K562 (cell line): ENCODE data around the gene AP2M1. TPM values are rescaled to one million over a fixed set of nuclear protein-coding genes. Genes with fewer than 3 reads are reported as not detected.

Experiments used
- ATF1 ChIP-seq, 2 experiments: fragments of 450-650 bp in 1 of 2; IDR thresholded peaks; 2 replicates each; pipeline ENCODE4 v1.6.1; 2016; ENCODE audit warnings: missing compliant biosample characterization in 1 of 2, missing genetic modification characterization in 1 of 2
- CBX8 ChIP-seq: fragments of 200-600 bp; sonication (generic); IDR thresholded peaks from 2 replicates; pipeline ENCODE4 v1.6.1; 2012; ENCODE audit warnings: borderline replicate concordance, mixed run types, low read depth, mild to moderate bottlenecking, moderate library complexity, mixed read lengths, low read length, control low read depth, inconsistent platforms; ENCODE audit not compliant: poor library complexity, severe bottlenecking; ENCODE audit errors: extremely low read depth
- FOXM1 ChIP-seq, 2 experiments: fragments of 450-650 bp in 1 of 2; sonication (generic) in 1 of 2; formaldehyde crosslinking in 1 of 2; IDR thresholded peaks; 2 replicates each; pipeline versions ENCODE4 v1.6.1 to v1.9.0; 2017 to 2022; ENCODE audit warnings: low read depth in 2 of 2, mild to moderate bottlenecking in 2 of 2, missing genetic modification reagents in 1 of 2, moderate library complexity in 1 of 2
- KAT7 ChIP-seq: sonication (generic); formaldehyde crosslinking; IDR thresholded peaks from 2 replicates; pipeline ENCODE4 v1.8.0; 2022; ENCODE audit warnings: missing genetic modification reagents, mild to moderate bottlenecking, borderline replicate concordance
- MEIS2 ChIP-seq: fragments of 450-650 bp; IDR thresholded peaks from 2 replicates; pipeline ENCODE4 v1.6.1; 2014; ENCODE audit warnings: mild to moderate bottlenecking; ENCODE audit not compliant: partially characterized antibody
- NFIX ChIP-seq: fragments of 250-450 bp; sonication (Bioruptor Pico); IDR thresholded peaks from 2 replicates; pipeline ENCODE4 v1.4.0; 2020; ENCODE audit warnings: low read depth, mild to moderate bottlenecking, moderate library complexity
- OTX1 ChIP-seq: fragments of 450-650 bp; formaldehyde crosslinking; IDR thresholded peaks from 2 replicates; pipeline ENCODE4 v1.4.0; 2022; ENCODE audit warnings: mild to moderate bottlenecking
- SLC30A9 ChIP-seq: fragments of 250-450 bp; sonication (Bioruptor Pico); IDR thresholded peaks from 2 replicates; pipeline ENCODE4 v1.8.0; 2022; ENCODE audit warnings: mild to moderate bottlenecking, moderate library complexity
- SMARCB1 ChIP-seq: IDR thresholded peaks from 2 replicates; pipeline ENCODE4 v1.6.1; 2011; ENCODE audit warnings: improper control_type of control experiment, low read depth; ENCODE audit not compliant: insufficient read length
- SMARCC2 ChIP-seq: fragments of 450-650 bp; IDR thresholded peaks from 2 replicates; pipeline ENCODE4 v1.6.1; 2017; ENCODE audit warnings: antibody characterized with exemption, moderate library complexity, mild to moderate bottlenecking, low read depth
- SRSF9 ChIP-seq: fragments of 200-400 bp; formaldehyde crosslinking; IDR thresholded peaks from 2 replicates; pipeline ENCODE4 v1.6.1; 2017; ENCODE audit warnings: low read depth, low read length, borderline replicate concordance
- TAF15 ChIP-seq: fragments of 200-400 bp; formaldehyde crosslinking; IDR thresholded peaks from 2 replicates; pipeline ENCODE4 v1.6.1; 2017; ENCODE audit warnings: mild to moderate bottlenecking, low read depth, low read length, moderate library complexity
- ZNF232 ChIP-seq: sonication (generic); formaldehyde crosslinking; IDR thresholded peaks from 2 replicates; pipeline ENCODE4 v1.8.0; 2022; ENCODE audit warnings: mild to moderate bottlenecking, missing genetic modification reagents
- ZNF384 ChIP-seq: IDR thresholded peaks from 2 replicates; pipeline ENCODE4 v1.6.1; 2012; ENCODE audit warnings: low read depth, low read length, improper control_type of control experiment
- polyA plus RNA-seq, 8 experiments: library from polyadenylated mRNA; depleted of rRNA in 4 of 8; stranded (reverse) in 5 of 8; unstranded in 3 of 8; fragments of >200 nt; fragmentation: Nextera tagmentation in 2 of 8; fragmentation: Illumina TruSeq in 1 of 8; extraction: Ambion mirVana in 2 of 8; extraction: Trizol in 1 of 8; gene quantifications; 2 replicates each; pipeline versions ENCODE4 v1.2.1 to v1.2.3, GENCODE V29; 2011 to 2014; ENCODE audit warnings: inconsistent platforms in 1 of 8, missing spikeins in 1 of 8
- total RNA-seq, 7 experiments: library from RNA; depleted of rRNA in 6 of 7; stranded (reverse); fragments of >200 nt in 6 of 7; fragmentation: Illumina TruSeq in 2 of 7; extraction: Trizol in 2 of 7; gene quantifications; 2 replicates each; pipeline versions ENCODE4 v1.2.1 to v1.2.3, GENCODE V29; 2011 to 2021; ENCODE audit warnings: low replicate concordance in 1 of 7
- TF ChIP-seq, protein P1 (sequence below): fragments of 450-650 bp; IDR thresholded peaks from 2 replicates; pipeline ENCODE4 v1.6.1; 2016; ENCODE audit warnings: missing biosample characterization, missing genetic modification characterization
- TF ChIP-seq, protein P2 (sequence below): fragments of 450-650 bp; IDR thresholded peaks from 2 replicates; pipeline ENCODE4 v1.6.1; 2017; ENCODE audit warnings: antibody characterized with exemption, mild to moderate bottlenecking
- TF ChIP-seq, protein P3 (sequence below): fragments of 250-450 bp; sonication (Bioruptor Pico); IDR thresholded peaks from 2 replicates; pipeline ENCODE4 v1.8.0; 2022; ENCODE audit warnings: inconsistent platforms

AP2M1 gene
- total and polyA plus RNA-seq, 9 of the 15 experiments (the other 6 are each of a cell fraction or from before 2014, with no cell fraction given): 118 to 505 (median 296) TPM

DNA sequence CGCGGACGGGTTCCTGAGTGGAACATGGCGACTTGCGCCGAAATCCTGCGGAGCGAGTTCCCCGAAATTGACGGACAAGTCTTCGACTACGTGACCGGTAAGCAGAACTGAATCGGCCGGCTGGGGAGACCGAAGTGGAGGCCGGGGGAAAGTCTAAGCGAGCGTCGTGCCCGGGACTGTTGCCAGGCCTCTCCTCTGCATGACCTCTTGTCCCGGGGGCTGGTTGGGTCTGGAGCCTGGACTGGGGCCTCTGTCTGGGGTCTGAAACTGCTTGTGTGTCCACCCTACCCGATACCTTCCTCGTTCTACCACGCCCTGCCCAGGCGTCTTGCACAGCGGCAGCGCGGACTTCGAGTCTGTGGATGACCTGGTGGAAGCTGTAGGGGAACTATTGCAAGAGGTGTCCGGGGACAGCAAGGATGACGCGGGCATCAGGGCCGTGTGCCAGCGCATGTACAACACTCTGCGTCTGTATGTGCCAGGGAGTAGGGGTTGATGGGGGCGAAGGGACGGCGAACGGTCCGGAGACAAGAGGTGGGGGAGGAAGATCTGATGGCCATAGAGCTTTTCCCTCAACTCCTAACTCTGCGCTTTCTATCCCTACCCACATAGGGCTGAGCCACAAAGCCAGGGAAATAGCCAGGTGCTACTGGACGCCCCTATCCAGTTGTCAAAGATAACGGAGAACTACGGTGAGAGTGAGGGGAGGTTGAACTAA, 11.7 kb downstream of the AP2M1 start, which contains the start of gene ABCF3 (continued):
- TF ChIP-seq ATF1 (CRISPR knock-in tag; IDR thresholded peaks at IDR 0.05): no peak
- TF ChIP-seq ATF1 (tag; IDR thresholded peaks at IDR 0.05): peak; percentile 67
- TF ChIP-seq KAT7 (CRISPR knock-in tag): 0 out of 2 replicates have a peak, but pooled peaks have one; percentile 43
- TF ChIP-seq OTX1 (CRISPR knock-in tag): peak; percentile 43; the same call in 1 of the 2 replicates
- no peak for TF ChIP-seq ZNF384
- TF ChIP-seq SMARCC2: no peak
- TF ChIP-seq, protein P1, sequence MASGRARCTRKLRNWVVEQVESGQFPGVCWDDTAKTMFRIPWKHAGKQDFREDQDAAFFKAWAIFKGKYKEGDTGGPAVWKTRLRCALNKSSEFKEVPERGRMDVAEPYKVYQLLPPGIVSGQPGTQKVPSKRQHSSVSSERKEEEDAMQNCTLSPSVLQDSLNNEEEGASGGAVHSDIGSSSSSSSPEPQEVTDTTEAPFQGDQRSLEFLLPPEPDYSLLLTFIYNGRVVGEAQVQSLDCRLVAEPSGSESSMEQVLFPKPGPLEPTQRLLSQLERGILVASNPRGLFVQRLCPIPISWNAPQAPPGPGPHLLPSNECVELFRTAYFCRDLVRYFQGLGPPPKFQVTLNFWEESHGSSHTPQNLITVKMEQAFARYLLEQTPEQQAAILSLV (tag): no peak
- no peak for TF ChIP-seq FOXM1 (IDR thresholded peaks at IDR 0.05; ENCODE audit: low read depth)
- no peak for TF ChIP-seq FOXM1 (CRISPR knock-in tag; IDR thresholded peaks at IDR 0.05; ENCODE audit: low read depth)
- no peak for TF ChIP-seq ZNF232 (CRISPR knock-in tag)
- TF ChIP-seq MEIS2: no peak
- no peak for TF ChIP-seq TAF15
- TF ChIP-seq CBX8: no peak
- TF ChIP-seq, protein P2, sequence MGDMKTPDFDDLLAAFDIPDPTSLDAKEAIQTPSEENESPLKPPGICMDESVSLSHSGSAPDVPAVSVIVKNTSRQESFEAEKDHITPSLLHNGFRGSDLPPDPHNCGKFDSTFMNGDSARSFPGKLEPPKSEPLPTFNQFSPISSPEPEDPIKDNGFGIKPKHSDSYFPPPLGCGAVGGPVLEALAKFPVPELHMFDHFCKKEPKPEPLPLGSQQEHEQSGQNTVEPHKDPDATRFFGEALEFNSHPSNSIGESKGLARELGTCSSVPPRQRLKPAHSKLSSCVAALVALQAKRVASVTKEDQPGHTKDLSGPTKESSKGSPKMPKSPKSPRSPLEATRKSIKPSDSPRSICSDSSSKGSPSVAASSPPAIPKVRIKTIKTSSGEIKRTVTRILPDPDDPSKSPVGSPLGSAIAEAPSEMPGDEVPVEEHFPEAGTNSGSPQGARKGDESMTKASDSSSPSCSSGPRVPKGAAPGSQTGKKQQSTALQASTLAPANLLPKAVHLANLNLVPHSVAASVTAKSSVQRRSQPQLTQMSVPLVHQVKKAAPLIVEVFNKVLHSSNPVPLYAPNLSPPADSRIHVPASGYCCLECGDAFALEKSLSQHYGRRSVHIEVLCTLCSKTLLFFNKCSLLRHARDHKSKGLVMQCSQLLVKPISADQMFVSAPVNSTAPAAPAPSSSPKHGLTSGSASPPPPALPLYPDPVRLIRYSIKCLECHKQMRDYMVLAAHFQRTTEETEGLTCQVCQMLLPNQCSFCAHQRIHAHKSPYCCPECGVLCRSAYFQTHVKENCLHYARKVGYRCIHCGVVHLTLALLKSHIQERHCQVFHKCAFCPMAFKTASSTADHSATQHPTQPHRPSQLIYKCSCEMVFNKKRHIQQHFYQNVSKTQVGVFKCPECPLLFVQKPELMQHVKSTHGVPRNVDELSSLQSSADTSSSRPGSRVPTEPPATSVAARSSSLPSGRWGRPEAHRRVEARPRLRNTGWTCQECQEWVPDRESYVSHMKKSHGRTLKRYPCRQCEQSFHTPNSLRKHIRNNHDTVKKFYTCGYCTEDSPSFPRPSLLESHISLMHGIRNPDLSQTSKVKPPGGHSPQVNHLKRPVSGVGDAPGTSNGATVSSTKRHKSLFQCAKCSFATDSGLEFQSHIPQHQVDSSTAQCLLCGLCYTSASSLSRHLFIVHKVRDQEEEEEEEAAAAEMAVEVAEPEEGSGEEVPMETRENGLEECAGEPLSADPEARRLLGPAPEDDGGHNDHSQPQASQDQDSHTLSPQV: no peak
- TF ChIP-seq SMARCB1: no peak
- TF ChIP-seq, protein P3, sequence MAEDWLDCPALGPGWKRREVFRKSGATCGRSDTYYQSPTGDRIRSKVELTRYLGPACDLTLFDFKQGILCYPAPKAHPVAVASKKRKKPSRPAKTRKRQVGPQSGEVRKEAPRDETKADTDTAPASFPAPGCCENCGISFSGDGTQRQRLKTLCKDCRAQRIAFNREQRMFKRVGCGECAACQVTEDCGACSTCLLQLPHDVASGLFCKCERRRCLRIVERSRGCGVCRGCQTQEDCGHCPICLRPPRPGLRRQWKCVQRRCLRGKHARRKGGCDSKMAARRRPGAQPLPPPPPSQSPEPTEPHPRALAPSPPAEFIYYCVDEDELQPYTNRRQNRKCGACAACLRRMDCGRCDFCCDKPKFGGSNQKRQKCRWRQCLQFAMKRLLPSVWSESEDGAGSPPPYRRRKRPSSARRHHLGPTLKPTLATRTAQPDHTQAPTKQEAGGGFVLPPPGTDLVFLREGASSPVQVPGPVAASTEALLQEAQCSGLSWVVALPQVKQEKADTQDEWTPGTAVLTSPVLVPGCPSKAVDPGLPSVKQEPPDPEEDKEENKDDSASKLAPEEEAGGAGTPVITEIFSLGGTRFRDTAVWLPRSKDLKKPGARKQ (CRISPR knock-in tag): no peak
- TF ChIP-seq SLC30A9 (CRISPR knock-in tag): no peak
- TF ChIP-seq SRSF9: no peak
- no peak for TF ChIP-seq NFIX (CRISPR knock-in tag)
